HepG2 (cell line): ENCODE measurements around the gene MCF2L. TPM values are rescaled to one million over a fixed set of nuclear protein-coding genes. Genes with fewer than 3 reads are reported as not detected.

Experiments
- ATAC-seq: fragments of 200-7000 bp; cut with Tn5 transposase; 3 replicates; pipeline ENCODE4 v1.9.1; 2020; ENCODE audit warnings: mild to moderate bottlenecking, moderate library complexity
- BruUV-seq: library from RNA; stranded (reverse); fragments of 400-500 nt; replicated peaks from 2 replicates; lab custom pipeline; 2021; lab: Mats Ljungman, UMichigan
- CTCF ChIA-PET: fragments of 300-600 bp; formaldehyde crosslinking; extraction: SDS; loops from one replicate; lab custom pipeline; 2021; ENCODE audit warnings: low total read pairs, inconsistent platforms, low intra/inter-chr PET ratio; lab: Yijun Ruan, JAX
- POLR2A ChIA-PET: fragments of 350-600 bp; sonication (Branson Sonifier 250); formaldehyde crosslinking; loops from one replicate; lab custom pipeline; 2020; ENCODE audit warnings: antibody characterized with exemption, inconsistent platforms; lab: Yijun Ruan, JAX
- DNase-seq: peaks from one replicate; pipeline ENCODE4 v3.0.0-alpha.2; 2015; ENCODE audit warnings: low spot score
- FAIRE-seq: peaks from 3 replicates; lab custom pipeline; 2011; peaks lifted over from hg19 to GRCh38; lab: Jason Lieb, UNC
- H2AFZ ChIP-seq: one replicate; pipeline ENCODE4 v1.6.1; 2011; ENCODE audit warnings: low read length, inconsistent platforms
- H3K27ac ChIP-seq: fragments of 300-600 bp; 3 replicates; pipeline ENCODE4 v1.8.0; 2011; ENCODE audit warnings: mixed run types, mild to moderate bottlenecking, mixed read lengths, low read length, inconsistent platforms; ENCODE audit not compliant: insufficient read depth; ENCODE audit errors: extremely low read length
- H3K27me3 ChIP-seq, 2 experiments: fragments of 200-600 bp in 1 of 2; 2 replicates in 1 of 2; 3 replicates in 1 of 2; pipeline versions ENCODE4 v1.6.0 to v1.8.0; 2011; ENCODE audit warnings: low read length in 2 of 2, mild to moderate bottlenecking in 2 of 2, moderate library complexity in 2 of 2, inconsistent platforms in 1 of 2; ENCODE audit not compliant: insufficient read depth in 2 of 2, control insufficient read depth in 1 of 2
- H3K36me3 ChIP-seq, 2 experiments: fragments of 200-600 bp in 1 of 2; replicated peaks in 1 of 2; 2 replicates in 1 of 2; 3 replicates in 1 of 2; pipeline versions ENCODE4 v1.5.1 to v1.8.0; 2011; ENCODE audit warnings: low read length in 2 of 2, inconsistent platforms in 1 of 2; ENCODE audit not compliant: insufficient read depth in 2 of 2, control insufficient read depth in 1 of 2
- H3K4me1 ChIP-seq: 2 replicates; pipeline ENCODE4 v1.5.1; 2012; ENCODE audit warnings: low read length, inconsistent platforms; ENCODE audit not compliant: insufficient read depth
- H3K4me2 ChIP-seq: 2 replicates; pipeline ENCODE4 v1.6.0; 2011; ENCODE audit warnings: low read depth, low read length, inconsistent platforms
- H3K4me3 ChIP-seq, 3 experiments: fragments of 200-600 bp in 1 of 3; sonication (generic), shearing (Covaris generic) in 1 of 3; replicated peaks in 1 of 3; 2 replicates each; pipeline ENCODE4 v1.5.1; 2011 to 2016; ENCODE audit warnings: low read length in 3 of 3, inconsistent platforms in 2 of 3, low read depth in 2 of 3, mild to moderate bottlenecking in 2 of 3, control low read depth in 1 of 3, mixed read lengths in 1 of 3; ENCODE audit not compliant: insufficient read depth in 1 of 3
- H3K79me2 ChIP-seq: one replicate; pipeline ENCODE4 v1.6.1; 2011; ENCODE audit warnings: low read length, inconsistent platforms; ENCODE audit not compliant: insufficient read depth
- H3K9ac ChIP-seq: 2 replicates; pipeline ENCODE4 v1.6.0; 2011; ENCODE audit warnings: mild to moderate bottlenecking, low read depth, low read length, inconsistent platforms; ENCODE audit not compliant: insufficient read depth
- H3K9me3 ChIP-seq: 2 replicates; pipeline ENCODE4 v1.5.1; 2012; ENCODE audit warnings: mild to moderate bottlenecking, low read length
- H4K20me1 ChIP-seq: 2 replicates; pipeline ENCODE4 v1.6.0; 2011; ENCODE audit warnings: inconsistent platforms, mild to moderate bottlenecking, low read length, moderate library complexity; ENCODE audit not compliant: insufficient read depth
- ARNT ChIP-seq: fragments of 450-650 bp; IDR thresholded peaks from 2 replicates; pipeline ENCODE4 v1.6.1; 2017
- CREM ChIP-seq, 2 experiments: sonication (generic) in 1 of 2; formaldehyde crosslinking in 1 of 2; IDR thresholded peaks; 2 replicates each; pipeline versions ENCODE4 v1.4.0 to v1.6.1; 2016 to 2020; ENCODE audit warnings: antibody characterized with exemption in 1 of 2, mild to moderate bottlenecking in 1 of 2, missing genetic modification reagents in 1 of 2
- HNRNPL ChIP-seq: fragments of 200-400 bp; formaldehyde crosslinking; IDR thresholded peaks from 2 replicates; pipeline ENCODE4 v1.6.1; 2017; ENCODE audit warnings: mild to moderate bottlenecking, low read depth, low read length
- KAT8 ChIP-seq: IDR thresholded peaks from 2 replicates; pipeline ENCODE4 v1.6.1; 2016; ENCODE audit warnings: missing genetic modification reagents, missing compliant biosample characterization
- KLF11 ChIP-seq: IDR thresholded peaks from 2 replicates; pipeline ENCODE4 v1.6.1; 2016; ENCODE audit warnings: missing compliant biosample characterization
- RBFOX2 ChIP-seq: fragments of 200-400 bp; formaldehyde crosslinking; IDR thresholded peaks from 2 replicates; pipeline ENCODE4 v1.6.1; 2017; ENCODE audit warnings: low read depth, mild to moderate bottlenecking, low read length
- ZNF407 ChIP-seq: sonication (generic); formaldehyde crosslinking; IDR thresholded peaks from one replicate; pipeline ENCODE4 v1.5.1; 2020; ENCODE audit warnings: mild to moderate bottlenecking, missing genetic modification reagents; ENCODE audit errors: not compliant biosample characterization
- ZNF441 ChIP-seq: sonication (generic); formaldehyde crosslinking; IDR thresholded peaks from 2 replicates; pipeline ENCODE4 v1.7.0; 2021; ENCODE audit warnings: missing genetic modification reagents, borderline replicate concordance
- ZNF574 ChIP-seq: sonication (generic); formaldehyde crosslinking; IDR thresholded peaks from 2 replicates; pipeline ENCODE4 v1.4.0; 2020; ENCODE audit warnings: missing genetic modification reagents
- ZNF788 ChIP-seq: sonication (generic); formaldehyde crosslinking; IDR thresholded peaks from 2 replicates; pipeline ENCODE4 v1.5.0; 2020; ENCODE audit warnings: mild to moderate bottlenecking, missing genetic modification reagents, borderline replicate concordance
- ZNF839 ChIP-seq: sonication (generic); formaldehyde crosslinking; IDR thresholded peaks from 2 replicates; pipeline ENCODE4 v1.4.0; 2020; ENCODE audit warnings: missing genetic modification reagents, mild to moderate bottlenecking, borderline replicate concordance
- WGBS: methylation state at CpG from one replicate; pipeline ENCODE4 v1.1.6; 2017; ENCODE audit warnings: low lambda C conversion rate; 5-methylcytosine and 5-hydroxymethylcytosine counted together
- in situ Hi-C: cut with HindIII; loops from 2 replicates; pipeline ENCODE4 v1.10.0; 2017; ENCODE audit warnings: low pct_unique_long_range_greater_than_20kb; ENCODE audit not compliant: extremely low pct_ligation_motif_present
- intact Hi-C: fragments of 100-400 bp; cut with micrococcal nuclease; formaldehyde crosslinking; loops from one replicate; pipeline ENCODE4 v1.10.0; 2022; ENCODE audit not compliant: unreplicated experiment
- polyA plus RNA-seq, 8 experiments: library from polyadenylated mRNA; depleted of rRNA in 3 of 8; stranded (reverse) in 7 of 8; unstranded in 1 of 8; fragments of >200 nt; fragmentation: Illumina TruSeq in 4 of 8; extraction: Trizol in 4 of 8; gene quantifications; 2 replicates each; pipeline versions ENCODE4 v1.2.1 to v1.2.3, GENCODE V29; 2011 to 2016; ENCODE audit warnings: low read depth in 4 of 8, missing spikeins in 1 of 8, mixed read lengths in 1 of 8; ENCODE audit not compliant: insufficient read depth in 1 of 8
- total RNA-seq, 5 experiments: library from RNA; depleted of rRNA; stranded (reverse); fragments of >200 nt; fragmentation: Illumina TruSeq; extraction: Trizol; gene quantifications; 2 replicates each; pipeline ENCODE4 v1.2.3, GENCODE V29; 2016; ENCODE audit warnings: low read depth in 1 of 5

The MCF2L gene
- total and polyA plus RNA-seq, 2 of the 13 experiments (the other 11 are each of a cell fraction or from before 2014, with no cell fraction given): 19.4 to 28.4 TPM

- FAIRE-seq: peak; percentile 90
- H3K27me3 ChIP-seq: no peaks in the 10 kb centered on the region
- TF ChIP-seq ARNT: no peak
- no peak for TF ChIP-seq RBFOX2
- TF ChIP-seq ZNF407 (CRISPR knock-in tag): no peak
- peak; percentile 38; the same call in 1 of the 2 replicates for TF ChIP-seq ZNF574 (CRISPR knock-in tag)
- no peak for TF ChIP-seq KLF11 (CRISPR knock-in tag)
- TF ChIP-seq HNRNPL: 0 out of 2 replicates have a peak, but pooled peaks have one; percentile 1
- TF ChIP-seq ZNF788 (CRISPR knock-in tag): peak; percentile 29; the same call in 1 of the 2 replicates
- TF ChIP-seq KAT8 (CRISPR knock-in tag): peak; percentile 25; the same call in 1 of the 2 replicates
- TF ChIP-seq CREM (IDR thresholded peaks at IDR 0.05): peak; percentile 18; the same call in 1 of the 2 replicates
- no peak for TF ChIP-seq CREM (CRISPR knock-in tag; IDR thresholded peaks at IDR 0.05)
- no peak for TF ChIP-seq ZNF839 (CRISPR knock-in tag)
- TF ChIP-seq ZNF441 (CRISPR knock-in tag): 0 out of 2 replicates have a peak, but pooled peaks have one; percentile 58
Measured at GRCh38 chr13:112956571-112957294, 12.3 kb upstream of the MCF2L start.

More at GRCh38 chr13:112956571-112957294, 12.3 kb upstream of the MCF2L start:
- Histone ChIP-seq H3K36me3 (no peaks in the 10 kb centered on the region), H3K9ac (peak overlapping the region; percentile 4; the same call in 1 of the 2 replicates), H3K79me2 (peaks cover 3% of the 10 kb centered on the region), H4K20me1 (no peaks in the 10 kb centered on the region), H3K4me3 (peak overlapping the region in 1 of 3 experiments; percentile 40; a peak in 2 of 6 replicates), H3K9me3 (no peaks in the 10 kb centered on the region), H3K27ac (peak overlapping the region; percentile 63), H3K4me2 (peak overlapping the region; percentile 64), H2AFZ (no peak overlapping the region), H3K4me1 (peaks cover 85% of the 10 kb centered on the region)
- in situ Hi-C loops: no loop called here
- intact Hi-C loops: loop anchor here (2.0 kb wide), 2 partner anchors 14 to 44 kb away; no protein-coding TSS in a partner anchor
- WGBS: 5% methylated on average over 9 of the region's 19 CpGs
- DNase-seq (peak; percentile 77), ATAC-seq (peak; percentile 78)
- no TSS peak for BruUV-seq
- ChIA-PET POLR2A (interaction anchor here (0.8 to 1.7 kb wide), 8 partner anchors 12 to 67 kb away, joined by 3 to 9 read pairs (median 5); partner anchors contain the start of gene MCF2L), CTCF (interaction anchor here (1.7 kb wide), 1 partner anchor 14 kb away, joined by 9 read pairs; no protein-coding TSS in a partner anchor)
